ENCODE data around the gene PRKCQ. TPM values are rescaled to one million over a fixed set of nuclear protein-coding genes. Genes with fewer than 3 reads are reported as not detected.

PRKCQ gene
- total RNA-seq, 1 donor from 2014 or later: 23.9 TPM

DNA sequence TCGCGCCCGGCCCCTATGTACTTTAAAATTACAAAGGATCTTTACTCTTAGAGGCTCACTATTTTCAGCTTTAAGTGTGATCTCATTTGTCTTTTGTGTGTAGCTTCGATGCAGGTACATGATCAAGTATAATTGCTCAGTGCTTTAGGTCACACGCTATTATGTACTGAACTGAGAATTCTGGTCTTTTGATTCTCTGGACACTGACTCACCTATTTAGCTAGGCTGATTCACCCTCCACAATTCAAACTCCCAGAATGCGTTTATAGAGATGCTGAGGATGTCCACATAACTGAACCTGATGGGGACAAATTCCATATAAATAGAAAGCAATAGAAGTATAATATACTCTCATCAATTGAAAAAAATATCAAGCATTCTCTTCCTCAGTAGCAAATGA lies 57.8 kb downstream of the PRKCQ start:
- DNase-seq (ENCODE audit: low read depth): peak; percentile 58

DNA sequence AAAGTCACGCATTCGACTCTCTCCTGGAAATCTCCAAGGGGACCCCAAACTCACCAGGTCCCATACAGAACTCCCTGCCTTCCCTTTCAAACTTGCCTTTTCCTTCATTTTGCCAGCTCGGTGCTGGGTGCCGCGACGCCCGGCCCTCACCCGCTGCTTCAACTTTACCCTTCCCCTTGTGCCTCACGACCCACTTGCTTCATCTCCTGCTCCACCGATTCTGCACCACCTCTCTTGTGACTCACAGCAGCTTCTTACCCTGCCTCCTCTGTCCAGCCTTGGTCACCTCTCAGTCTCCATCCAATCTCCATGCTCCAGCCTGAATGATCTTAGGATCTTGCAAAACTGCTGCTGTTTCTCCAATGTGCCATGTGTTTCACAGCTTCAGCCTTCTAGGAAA lies 59.9 kb downstream of the PRKCQ start:
- DNase-seq (ENCODE audit: low read depth): peak; percentile 46

DNA sequence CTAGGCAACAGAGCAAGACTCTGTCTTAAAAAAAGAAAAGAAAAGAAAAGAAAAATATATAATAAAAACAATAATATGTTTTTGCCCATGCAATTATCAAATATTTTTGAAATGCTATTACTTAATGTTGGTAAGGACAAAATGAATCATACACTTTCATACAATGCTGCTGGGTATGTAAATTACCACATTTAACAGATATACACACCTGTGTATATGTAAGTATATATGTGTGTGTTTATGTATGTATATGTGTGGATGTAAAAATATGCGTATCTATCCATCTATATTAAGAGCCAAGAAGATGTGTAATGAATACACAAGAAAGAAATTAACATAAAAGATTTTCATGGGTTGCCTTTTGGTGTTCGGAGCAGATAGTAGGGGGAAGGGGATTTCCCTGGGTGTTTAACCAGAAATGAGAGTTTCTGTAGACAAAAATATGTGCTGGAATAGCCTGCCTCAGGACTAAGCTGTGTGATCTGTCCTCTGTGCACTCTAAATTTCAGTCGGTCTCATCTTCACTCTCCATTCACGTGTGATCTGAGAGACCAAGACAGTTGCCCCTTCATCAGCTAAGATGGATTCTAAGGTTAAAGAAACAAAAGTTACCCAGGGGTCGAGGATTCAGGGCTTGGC lies 61.2 kb downstream of the PRKCQ start:
- DNase-seq (ENCODE audit: low read depth): no peak

DNA sequence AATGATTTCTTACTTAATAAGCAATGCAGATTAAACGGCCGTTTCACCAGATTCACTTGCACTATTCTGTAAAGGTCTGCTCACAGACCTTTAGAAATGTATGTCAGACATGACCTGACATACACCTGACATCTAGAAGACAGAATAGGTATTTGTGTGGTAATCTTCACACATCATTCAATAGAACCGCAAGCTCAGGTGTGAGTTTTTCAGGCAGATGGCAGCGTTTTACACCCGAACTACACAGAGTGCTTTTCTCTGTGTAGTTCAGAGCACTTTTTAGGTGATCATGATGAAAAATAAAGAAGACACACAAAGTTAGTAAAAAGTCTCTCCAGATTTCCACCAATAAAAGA lies 63.2 kb downstream of the PRKCQ start:
- DNase-seq (ENCODE audit: low read depth): no peak

DNA sequence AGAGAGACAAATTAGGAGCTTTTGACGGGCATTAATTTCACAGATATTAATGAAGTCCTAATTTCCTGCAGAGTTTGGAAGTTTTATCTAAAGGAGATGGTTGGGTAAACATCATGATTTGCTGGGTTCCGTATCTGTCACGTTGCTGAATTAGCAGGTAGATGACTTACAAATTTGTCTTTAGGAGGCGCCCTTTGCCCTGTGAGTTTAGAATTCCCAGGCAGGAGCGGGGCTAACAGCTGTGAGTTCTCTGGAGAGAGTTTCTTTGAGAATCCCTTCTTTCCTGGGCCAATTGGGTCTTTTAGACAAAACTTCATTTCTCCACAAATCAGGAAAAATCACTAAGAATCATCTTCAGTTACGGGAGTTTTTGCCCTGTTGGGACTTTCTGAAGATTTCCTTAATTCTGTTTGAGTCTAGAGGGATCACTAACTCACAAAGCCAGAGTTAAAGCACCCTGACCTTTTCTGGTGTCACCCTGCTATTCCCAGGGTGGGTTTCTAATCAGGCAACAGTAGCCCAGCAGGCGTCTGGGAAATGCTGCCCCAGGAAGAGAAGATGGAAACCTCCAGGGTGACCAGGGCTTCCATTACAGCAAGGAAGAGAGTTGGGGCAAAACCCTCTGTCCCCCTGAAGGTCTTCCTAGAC lies 63.7 kb downstream of the PRKCQ start:
- DNase-seq (ENCODE audit: low read depth): no peak

DNA sequence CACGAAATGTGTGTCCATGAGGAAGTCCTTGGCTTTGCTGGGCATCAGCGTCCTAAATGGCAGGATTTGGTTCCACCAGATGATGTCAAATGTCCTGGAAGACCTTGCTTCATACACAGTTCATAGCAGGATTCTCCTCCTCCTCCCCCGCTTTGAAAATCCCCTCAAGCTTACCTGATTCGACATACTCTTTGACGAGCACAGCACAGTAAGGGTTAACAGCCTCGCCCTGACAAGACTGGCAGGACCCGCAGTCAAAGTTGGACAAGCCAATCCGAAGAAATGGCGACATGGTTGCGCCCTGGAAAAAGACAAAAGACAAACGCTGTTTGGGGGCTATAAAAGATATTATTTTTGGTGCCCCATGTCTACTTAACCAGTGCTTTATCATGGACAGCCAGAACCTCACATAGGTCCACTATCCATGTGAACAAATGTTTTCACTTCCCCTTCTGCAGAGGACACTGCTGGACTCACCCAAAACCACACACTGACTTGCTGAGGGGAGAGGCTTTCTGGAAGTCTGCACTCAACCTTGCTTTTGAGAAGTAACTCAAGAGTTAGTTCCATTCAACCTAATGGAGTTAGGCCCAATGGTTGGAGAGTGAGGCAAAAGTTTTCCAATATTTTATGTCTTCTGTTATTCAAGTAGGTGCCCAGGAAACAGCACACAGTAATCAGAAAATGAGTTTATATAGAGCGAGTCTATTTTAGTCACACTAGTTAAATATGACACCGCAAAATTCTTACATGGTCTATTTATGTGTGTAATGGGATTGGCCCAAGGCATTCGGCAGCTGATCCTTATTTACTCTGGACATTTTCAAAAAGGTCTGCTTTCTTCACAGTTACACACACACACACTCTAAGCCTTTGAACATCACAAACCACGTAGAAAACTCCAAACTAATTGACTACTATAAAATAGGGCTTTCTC lies 65.0 kb downstream of the PRKCQ start:
- peak; percentile 27 for DNase-seq (ENCODE audit: low read depth)

DNA sequence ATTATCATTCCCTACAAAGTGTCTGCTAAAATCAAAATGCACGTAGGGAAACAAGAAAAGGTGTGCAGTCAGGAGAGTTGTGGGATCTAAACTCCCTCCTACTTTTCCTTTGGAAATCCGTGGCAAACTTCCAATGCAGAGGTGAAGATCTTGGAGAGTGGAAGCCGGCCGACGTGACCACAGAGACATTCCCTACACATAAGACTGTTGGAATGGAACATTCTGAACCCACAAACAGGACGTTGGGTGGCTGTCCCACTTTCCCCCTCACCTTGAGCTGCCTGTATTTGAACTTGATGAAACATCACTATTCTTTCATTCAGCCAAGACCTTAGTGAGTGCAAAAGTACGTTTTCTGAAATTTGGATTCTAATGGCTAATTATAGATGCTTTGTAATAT lies 65.9 kb downstream of the PRKCQ start:
- DNase-seq (ENCODE audit: low read depth): no peak

DNA sequence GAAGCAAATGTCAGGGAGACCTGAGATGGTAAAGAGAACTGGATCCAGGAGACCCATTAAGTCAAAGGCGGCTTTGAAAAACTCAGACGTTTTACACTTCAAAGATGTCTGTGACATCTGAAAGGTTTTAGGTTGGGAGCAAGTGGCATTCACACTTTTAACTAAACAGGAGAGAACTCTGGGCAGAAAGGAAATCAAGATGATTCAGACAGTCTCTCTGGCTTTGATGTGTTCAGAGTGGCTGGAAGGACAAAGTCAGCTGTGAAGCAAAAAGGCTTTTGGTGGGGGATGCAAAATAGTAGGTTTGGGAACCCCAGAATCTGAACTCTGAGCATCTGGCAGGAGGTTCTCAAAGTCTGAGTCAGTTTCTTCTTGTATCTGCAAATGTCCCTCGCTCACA lies 66.6 kb downstream of the PRKCQ start:
- DNase-seq (ENCODE audit: low read depth): no peak

DNA sequence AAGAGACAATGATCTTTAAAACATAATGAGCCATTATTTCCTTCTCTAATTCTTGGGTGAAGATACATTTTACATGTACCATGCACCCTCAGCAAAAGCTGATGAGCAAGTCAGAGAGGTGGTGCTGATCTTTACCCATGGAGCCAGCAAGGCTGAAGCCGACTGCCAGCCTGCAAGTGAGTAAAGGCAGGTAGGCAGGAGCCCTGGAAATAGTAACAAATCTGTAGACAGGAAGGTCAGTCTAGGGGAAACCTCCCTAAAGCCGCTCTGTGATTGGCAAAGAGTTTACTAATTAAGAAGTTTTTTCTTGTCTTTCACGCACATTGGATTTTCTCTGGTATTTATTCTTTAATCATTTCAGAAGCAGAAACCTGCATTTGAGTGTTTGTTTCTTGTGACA lies 67.9 kb downstream of the PRKCQ start:
- DNase-seq (ENCODE audit: low read depth): no peak

DNA sequence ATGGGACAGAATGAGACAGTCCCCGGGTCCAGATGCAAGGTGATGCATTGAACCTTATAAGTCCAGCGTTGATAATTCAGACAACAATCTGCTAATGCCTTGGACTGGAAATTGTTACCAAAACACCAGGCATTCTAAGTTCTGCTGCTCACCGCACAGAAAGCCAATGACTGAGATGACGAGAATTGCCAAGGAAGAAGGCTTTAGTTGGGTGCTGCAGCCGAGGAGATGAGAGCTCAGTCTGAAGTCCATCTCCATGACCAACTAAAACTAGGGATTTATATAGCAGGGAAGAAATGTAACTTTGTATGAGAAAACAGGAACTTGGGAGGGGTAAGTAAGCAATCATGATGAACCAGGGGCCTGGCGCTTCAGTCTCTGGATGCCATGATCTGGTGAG lies 68.7 kb downstream of the PRKCQ start:
- DNase-seq (ENCODE audit: low read depth): no peak

DNA sequence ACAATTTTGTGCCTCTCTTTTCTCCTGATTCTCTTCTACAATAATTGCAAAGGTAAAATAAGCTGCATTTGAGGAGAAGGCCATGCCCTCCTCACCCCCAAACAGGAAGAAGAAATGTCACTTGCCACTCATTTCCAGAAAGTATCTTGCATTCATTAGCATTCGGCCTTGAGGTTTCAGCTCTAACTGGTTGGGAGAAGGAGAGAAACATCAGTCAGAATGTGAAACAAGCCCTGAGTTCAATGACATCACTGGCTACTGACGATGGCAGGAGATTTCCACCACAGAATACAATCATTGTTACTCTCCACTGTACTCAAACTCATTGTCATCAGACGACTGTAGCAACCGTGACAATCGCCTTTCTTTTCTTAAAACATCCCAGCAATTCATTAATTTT lies 72.8 kb downstream of the PRKCQ start:
- peak; percentile 23 for DNase-seq (ENCODE audit: low read depth)

DNA sequence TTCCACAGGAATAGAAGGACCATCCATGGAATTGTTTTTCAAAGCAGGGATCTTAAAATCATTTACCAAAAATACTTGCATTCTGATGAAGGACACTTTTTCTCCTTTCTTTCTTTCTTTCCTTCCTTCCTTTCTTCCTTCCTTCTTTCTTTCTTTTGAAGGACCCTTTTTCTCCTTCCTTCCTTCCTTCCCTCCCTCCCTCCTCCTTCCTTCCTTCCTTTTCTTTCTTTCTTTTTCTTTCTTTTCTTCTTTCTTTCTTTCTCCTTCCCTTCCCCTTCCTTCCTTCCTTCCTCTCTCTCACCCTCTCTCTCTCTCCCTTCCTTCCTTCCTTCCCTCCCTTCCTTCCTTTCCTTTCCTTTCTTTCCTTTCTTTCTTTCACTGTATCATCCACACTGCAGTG lies 74.8 kb downstream of the PRKCQ start:
- DNase-seq (ENCODE audit: low read depth): no peak

DNA sequence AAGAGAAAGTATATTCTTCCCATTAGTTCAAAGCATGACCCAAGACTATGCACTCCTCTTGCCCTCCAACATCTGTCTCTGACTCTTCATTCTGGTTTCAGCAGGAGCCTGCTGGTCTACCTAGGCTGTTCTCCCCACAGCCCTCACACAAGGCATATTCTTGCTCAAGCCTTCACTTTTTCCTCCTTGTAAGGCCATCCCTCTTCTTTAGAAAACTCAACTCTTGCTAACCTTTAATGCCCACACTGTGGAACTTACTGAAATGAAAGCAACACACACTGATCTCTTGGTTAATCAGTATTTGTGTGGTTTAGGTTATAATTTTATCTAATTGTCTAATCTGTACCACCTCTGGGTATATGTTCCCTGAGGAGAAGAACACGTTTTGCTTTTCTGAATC lies 75.8 kb downstream of the PRKCQ start:
- DNase-seq (ENCODE audit: low read depth): peak; percentile 90

DNA sequence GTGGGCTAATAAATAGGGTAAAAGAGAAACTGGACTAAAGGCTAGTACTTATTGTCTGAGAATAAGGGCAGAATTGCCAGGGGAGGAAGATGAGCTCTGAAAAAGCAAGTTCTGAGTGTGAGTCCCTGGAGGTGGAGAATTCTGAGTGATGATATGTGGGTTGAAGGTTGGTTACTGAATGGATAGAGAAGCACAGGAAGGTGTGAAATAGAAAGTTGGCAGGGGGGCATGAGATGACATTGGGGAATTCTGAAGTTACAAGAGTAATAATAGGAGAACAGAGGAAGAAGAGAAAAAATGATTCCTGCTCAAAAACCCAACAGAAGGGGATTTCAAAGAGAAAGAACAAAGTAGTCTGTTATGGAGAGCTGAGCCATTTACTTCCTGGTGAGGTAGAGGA lies 76.9 kb downstream of the PRKCQ start:
- DNase-seq (ENCODE audit: low read depth): no peak

DNA sequence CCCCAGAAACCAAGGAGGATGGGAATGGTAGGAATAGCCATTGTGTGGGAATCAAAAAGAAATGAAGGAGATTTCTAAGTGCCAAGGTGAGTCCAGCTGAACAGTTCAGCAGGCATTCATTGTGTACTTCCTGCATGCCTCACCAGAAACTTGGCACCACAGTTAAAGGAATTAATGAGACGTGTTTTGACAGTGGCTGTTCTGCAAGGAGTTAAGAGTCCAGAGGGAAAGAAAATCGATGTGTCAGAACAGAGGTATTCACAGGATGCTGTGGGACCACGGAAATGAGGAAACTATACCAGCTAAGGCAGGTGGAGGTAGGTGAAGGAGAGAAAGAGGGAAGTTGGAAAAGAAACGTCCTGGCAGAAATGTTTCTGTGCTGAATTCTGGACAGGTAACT lies 78.1 kb downstream of the PRKCQ start:
- DNase-seq (ENCODE audit: low read depth): peak; percentile 95

DNA sequence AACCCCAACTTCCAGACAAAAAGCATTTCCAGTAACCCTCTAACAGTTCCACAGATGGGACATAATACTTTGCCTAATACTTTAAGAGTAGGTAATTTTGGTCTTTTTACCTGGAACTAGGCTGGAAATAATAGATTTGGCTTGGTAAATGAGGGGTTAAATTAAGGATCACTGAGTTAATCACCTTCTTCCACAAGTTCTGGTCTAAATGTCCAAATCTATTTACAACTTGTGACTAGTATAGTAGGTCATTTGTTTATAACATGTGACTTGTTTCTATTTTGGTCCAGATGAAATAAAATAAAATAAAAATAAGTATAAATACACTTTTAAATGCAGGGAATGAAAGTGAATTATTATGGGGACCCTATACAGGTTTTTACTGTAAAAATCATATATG lies 80.1 kb downstream of the PRKCQ start:
- DNase-seq (ENCODE audit: low read depth): no peak

DNA sequence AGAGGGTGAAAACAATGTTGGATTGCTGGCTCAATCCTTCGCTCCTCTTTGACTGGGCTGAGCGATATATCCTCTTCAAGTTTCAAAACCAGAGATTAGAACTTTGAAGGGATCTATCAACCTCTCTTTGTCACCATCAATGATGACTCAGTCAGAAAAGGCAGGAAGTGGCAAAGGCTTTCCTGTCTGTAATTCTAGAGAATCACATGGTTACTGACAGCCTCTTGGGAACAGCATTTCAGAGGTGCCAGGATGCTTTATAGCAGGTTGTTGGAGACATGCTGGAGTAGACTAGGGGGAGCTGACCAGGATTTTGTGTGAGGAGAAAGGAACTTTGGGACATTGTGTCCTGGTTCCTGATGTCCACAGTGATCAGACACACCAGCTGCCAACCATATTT lies 81.3 kb downstream of the PRKCQ start:
- peak; percentile 44 for DNase-seq (ENCODE audit: low read depth)

DNA sequence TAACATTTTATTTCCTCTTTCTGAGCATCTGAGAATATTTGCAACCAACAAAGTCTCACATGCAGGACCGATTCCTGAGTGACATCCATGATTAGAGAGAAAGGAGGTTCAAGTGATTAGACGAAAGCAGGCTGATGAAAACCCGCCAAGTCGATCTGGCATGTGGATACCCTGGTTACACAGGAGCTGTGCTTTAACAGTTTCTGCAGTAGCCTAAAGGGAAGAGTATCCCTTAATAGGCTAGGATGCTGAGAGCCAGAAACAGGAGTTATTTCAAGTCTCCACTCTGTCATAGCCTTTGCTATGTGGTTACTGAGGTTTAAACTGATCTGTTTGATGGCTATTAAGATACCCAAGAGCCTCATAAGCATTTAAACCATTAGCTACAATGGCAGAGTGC lies 82.5 kb downstream of the PRKCQ start:
- no peak for DNase-seq (ENCODE audit: low read depth)

DNA sequence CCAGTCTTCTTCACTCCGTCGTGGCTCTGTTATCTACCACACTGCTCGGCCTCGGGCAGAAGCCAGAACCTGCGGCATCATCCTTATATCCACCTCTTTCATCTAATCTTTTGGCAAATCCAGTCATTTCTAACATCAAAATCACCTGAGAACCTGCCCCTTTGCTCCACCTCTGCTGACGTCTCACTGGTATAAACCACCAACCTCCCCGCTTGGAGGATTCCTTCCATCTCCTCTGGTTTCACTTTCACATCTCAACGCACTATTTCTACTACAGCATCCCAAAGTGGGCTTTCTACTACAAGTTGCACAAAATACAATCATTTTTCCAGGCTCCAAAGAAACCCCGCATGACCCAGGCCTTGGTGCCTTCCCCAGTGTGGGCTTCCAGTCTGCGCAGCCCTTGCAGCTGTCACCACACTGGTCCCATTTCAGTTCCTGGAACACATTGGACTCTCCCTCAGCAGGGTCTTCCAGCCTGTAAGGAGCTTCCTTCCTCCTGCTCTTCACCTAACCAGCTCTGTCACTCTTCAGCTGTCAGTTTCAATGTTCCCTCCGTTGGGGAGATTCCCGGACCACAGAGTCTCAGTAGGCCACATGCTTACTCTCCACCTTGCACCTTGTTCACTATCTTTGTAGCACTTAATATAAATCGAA lies 85.0 kb downstream of the PRKCQ start:
- DNase-seq (ENCODE audit: low read depth): no peak

DNA sequence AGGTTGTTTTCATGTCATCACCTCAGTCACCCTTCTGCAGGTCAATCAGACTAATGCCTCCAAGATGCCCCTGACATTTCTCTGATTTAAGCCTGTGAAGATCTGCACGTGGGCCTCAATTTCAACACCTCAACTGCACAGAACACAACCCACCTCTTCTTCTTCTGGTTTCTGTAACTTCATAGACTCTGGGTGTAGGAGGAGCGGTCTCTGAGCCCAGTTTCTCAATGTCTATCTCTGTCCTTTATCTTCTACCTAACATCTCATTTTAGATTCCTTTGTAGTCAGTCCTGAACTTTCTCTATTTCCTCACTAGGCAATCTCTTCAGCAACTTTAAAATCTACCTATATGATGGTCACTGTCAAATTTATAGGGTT lies 85.6 kb downstream of the PRKCQ start:
- no peak for DNase-seq (ENCODE audit: low read depth)

DNA sequence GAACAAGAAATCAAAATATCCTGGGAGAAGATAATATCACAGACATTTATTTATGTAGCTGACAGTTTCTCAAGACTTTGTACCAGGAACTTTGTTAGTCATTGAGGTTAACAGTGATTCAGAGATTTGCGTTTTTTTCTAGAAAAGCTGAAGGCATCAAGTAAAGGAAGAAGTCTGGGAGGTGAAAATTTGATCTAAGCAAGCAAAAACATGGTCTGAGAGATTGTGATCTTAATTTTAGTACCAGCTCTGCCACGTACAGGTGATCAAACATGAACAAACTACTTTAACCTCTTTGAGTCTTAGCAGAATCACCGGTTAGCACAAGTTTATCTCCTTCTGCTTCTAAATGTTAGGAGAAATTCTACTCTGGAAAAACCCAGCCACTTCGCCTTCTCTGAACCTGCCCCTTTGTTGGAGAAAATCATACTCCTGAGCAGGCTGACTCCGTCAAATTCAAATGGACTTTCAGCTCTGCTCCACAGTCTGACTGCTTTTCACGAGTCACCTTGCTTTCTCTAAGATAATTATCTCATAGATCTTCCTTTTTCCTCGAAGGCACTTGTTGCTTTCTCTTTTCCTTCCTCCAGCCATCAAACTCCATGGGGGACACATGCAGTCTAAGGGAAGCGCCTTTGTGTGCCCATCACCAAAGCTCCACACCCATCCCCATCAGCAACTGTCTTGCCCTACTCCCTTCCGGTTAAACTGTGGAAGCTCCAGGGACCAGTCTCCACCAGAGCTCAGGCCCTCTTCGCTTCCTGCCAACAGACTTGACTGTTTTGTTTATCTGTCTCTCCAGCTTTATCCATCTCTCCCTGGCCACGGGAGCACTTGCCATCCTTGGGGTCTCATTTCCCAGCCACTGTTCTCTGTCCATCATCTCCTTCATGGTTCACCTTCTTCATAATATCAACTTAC lies 86.3 kb downstream of the PRKCQ start:
- DNase-seq (ENCODE audit: low read depth): peak; percentile 84

Data from renal cortical epithelial cell (primary cell).